ENCODE data around the gene C19orf47.

- TF ChIP-seq POLR2AphosphoS5 (IDR thresholded peaks at IDR 0.05; ENCODE audit: low read depth, low read length) (no peak), POLR2A (IDR thresholded peaks at IDR 0.05; ENCODE audit: low read depth, low read length) (no peak)
Measured at GRCh38 chr19:40323705-40324104, 24.5 kb downstream of the C19orf47 start.
